HEK293 (cell line): Measurements from ENCODE around the gene ZCCHC12.

Source experiments
- KLF16 ChIP-seq: fragments of 450-650 bp; formaldehyde crosslinking; IDR thresholded peaks from 2 replicates; pipeline ENCODE4 v1.5.1; 2017; ENCODE audit warnings: missing biosample characterization, missing genetic modification characterization
- KLF9 ChIP-seq: fragments of 450-650 bp; formaldehyde crosslinking; IDR thresholded peaks from 2 replicates; pipeline ENCODE4 v1.5.1; 2016; ENCODE audit warnings: missing biosample characterization, missing genetic modification characterization, low read depth
- ZEB2 ChIP-seq: fragments of 450-650 bp; formaldehyde crosslinking; IDR thresholded peaks from 2 replicates; pipeline ENCODE4 v1.5.1; 2016; ENCODE audit warnings: missing biosample characterization, missing genetic modification characterization
- ZNF184 ChIP-seq: fragments of 450-650 bp; IDR thresholded peaks from 2 replicates; pipeline ENCODE4 v1.5.1; 2018; ENCODE audit warnings: missing biosample characterization, mild to moderate bottlenecking, missing genetic modification characterization
- ZNF404 ChIP-seq: fragments of 450-650 bp; formaldehyde crosslinking; IDR thresholded peaks from 2 replicates; pipeline ENCODE4 v1.5.1; 2017; ENCODE audit warnings: missing biosample characterization, missing genetic modification characterization
- ZNF423 ChIP-seq: fragments of 450-650 bp; formaldehyde crosslinking; IDR thresholded peaks from 2 replicates; pipeline ENCODE4 v1.5.1; 2016; ENCODE audit warnings: missing biosample characterization, missing genetic modification characterization
- ZNF449 ChIP-seq: fragments of 450-650 bp; formaldehyde crosslinking; IDR thresholded peaks from 2 replicates; pipeline ENCODE4 v1.5.1; 2017; ENCODE audit warnings: missing biosample characterization, mild to moderate bottlenecking, missing genetic modification characterization, moderate library complexity
- ZNF544 ChIP-seq: fragments of 450-650 bp; formaldehyde crosslinking; IDR thresholded peaks from 2 replicates; pipeline ENCODE4 v1.5.0; 2017; ENCODE audit warnings: missing biosample characterization, missing genetic modification characterization
- ZNF777 ChIP-seq: fragments of 450-650 bp; formaldehyde crosslinking; IDR thresholded peaks from 2 replicates; pipeline ENCODE4 v1.5.1; 2017; ENCODE audit warnings: missing biosample characterization, missing genetic modification characterization, borderline replicate concordance
- TF ChIP-seq, protein P1 (sequence below): fragments of 450-650 bp; formaldehyde crosslinking; IDR thresholded peaks from 2 replicates; pipeline ENCODE4 v1.5.1; 2016; ENCODE audit warnings: missing biosample characterization, missing genetic modification characterization
- TF ChIP-seq, protein P2 (sequence below): fragments of 450-650 bp; formaldehyde crosslinking; IDR thresholded peaks from 2 replicates; pipeline ENCODE4 v1.5.0; 2017; ENCODE audit warnings: missing biosample characterization, missing genetic modification characterization, borderline replicate concordance
- TF ChIP-seq, protein P3 (sequence below): fragments of 450-650 bp; formaldehyde crosslinking; IDR thresholded peaks from 2 replicates; pipeline ENCODE4 v1.5.1; 2016; ENCODE audit warnings: missing biosample characterization, missing genetic modification characterization, low read depth

- TF ChIP-seq ZEB2 (tag by site-specific recombination) (no peak), ZNF423 (no peak), ZNF184 (no peak), ZNF449 (no peak), ZNF544 (tag by site-specific recombination) (no peak), ZNF777 (tag by site-specific recombination) (no peak), KLF9 (no peak), ZNF404 (tag by site-specific recombination) (no peak), KLF16 (no peak)
- TF ChIP-seq, protein P1, sequence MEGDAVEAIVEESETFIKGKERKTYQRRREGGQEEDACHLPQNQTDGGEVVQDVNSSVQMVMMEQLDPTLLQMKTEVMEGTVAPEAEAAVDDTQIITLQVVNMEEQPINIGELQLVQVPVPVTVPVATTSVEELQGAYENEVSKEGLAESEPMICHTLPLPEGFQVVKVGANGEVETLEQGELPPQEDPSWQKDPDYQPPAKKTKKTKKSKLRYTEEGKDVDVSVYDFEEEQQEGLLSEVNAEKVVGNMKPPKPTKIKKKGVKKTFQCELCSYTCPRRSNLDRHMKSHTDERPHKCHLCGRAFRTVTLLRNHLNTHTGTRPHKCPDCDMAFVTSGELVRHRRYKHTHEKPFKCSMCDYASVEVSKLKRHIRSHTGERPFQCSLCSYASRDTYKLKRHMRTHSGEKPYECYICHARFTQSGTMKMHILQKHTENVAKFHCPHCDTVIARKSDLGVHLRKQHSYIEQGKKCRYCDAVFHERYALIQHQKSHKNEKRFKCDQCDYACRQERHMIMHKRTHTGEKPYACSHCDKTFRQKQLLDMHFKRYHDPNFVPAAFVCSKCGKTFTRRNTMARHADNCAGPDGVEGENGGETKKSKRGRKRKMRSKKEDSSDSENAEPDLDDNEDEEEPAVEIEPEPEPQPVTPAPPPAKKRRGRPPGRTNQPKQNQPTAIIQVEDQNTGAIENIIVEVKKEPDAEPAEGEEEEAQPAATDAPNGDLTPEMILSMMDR (tag by site-specific recombination): no peak
- TF ChIP-seq, protein P2, sequence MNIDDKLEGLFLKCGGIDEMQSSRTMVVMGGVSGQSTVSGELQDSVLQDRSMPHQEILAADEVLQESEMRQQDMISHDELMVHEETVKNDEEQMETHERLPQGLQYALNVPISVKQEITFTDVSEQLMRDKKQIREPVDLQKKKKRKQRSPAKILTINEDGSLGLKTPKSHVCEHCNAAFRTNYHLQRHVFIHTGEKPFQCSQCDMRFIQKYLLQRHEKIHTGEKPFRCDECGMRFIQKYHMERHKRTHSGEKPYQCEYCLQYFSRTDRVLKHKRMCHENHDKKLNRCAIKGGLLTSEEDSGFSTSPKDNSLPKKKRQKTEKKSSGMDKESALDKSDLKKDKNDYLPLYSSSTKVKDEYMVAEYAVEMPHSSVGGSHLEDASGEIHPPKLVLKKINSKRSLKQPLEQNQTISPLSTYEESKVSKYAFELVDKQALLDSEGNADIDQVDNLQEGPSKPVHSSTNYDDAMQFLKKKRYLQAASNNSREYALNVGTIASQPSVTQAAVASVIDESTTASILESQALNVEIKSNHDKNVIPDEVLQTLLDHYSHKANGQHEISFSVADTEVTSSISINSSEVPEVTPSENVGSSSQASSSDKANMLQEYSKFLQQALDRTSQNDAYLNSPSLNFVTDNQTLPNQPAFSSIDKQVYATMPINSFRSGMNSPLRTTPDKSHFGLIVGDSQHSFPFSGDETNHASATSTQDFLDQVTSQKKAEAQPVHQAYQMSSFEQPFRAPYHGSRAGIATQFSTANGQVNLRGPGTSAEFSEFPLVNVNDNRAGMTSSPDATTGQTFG (tag by site-specific recombination): no peak
- TF ChIP-seq, protein P3, sequence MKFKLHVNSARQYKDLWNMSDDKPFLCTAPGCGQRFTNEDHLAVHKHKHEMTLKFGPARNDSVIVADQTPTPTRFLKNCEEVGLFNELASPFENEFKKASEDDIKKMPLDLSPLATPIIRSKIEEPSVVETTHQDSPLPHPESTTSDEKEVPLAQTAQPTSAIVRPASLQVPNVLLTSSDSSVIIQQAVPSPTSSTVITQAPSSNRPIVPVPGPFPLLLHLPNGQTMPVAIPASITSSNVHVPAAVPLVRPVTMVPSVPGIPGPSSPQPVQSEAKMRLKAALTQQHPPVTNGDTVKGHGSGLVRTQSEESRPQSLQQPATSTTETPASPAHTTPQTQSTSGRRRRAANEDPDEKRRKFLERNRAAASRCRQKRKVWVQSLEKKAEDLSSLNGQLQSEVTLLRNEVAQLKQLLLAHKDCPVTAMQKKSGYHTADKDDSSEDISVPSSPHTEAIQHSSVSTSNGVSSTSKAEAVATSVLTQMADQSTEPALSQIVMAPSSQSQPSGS (tag by site-specific recombination): no peak
These were observed 38.5 kb downstream of the ZCCHC12 start for GRCh38 chrX:118862091-118862490.
